SK-N-SH (cell line): Measurements from ENCODE around the gene ARHGAP23. TPM values are rescaled to one million over a fixed set of nuclear protein-coding genes. Genes with fewer than 3 reads are reported as not detected.

Experiments
- CTCF ChIA-PET: fragments of 300-600, 350-600 bp; formaldehyde crosslinking; extraction: SDS; loops from one replicate; lab custom pipeline; 2021; lab: Yijun Ruan, JAX
- POLR2A ChIA-PET: fragments of 350-600 bp; sonication (Branson Sonifier 250); formaldehyde crosslinking; extraction: SDS; loops from one replicate; lab custom pipeline; 2020; ENCODE audit warnings: antibody characterized with exemption, inconsistent platforms; lab: Yijun Ruan, JAX
- DNase-seq: peaks from one replicate; pipeline ENCODE4 v3.0.0; 2012
- H2AFZ ChIP-seq: fragments of 200-600 bp; sonication (generic); 2 replicates; pipeline ENCODE4 v1.8.1; 2016; ENCODE audit warnings: antibody characterized with exemption, mild to moderate bottlenecking, low read depth
- H3F3A ChIP-seq: fragments of 200-600 bp; sonication (generic); replicated peaks from 2 replicates; pipeline ENCODE3; 2016; ENCODE audit warnings: antibody characterized with exemption, mild to moderate bottlenecking; ENCODE audit not compliant: insufficient read depth
- H3K27ac ChIP-seq, 2 experiments: fragments of 200-500 bp in 1 of 2; fragments of 200-600 bp in 1 of 2; sonication (Bioruptor generic) in 1 of 2; sonication (generic), shearing (Covaris generic) in 1 of 2; 2 replicates each; pipeline versions ENCODE4 v1.5.1 to v1.6.1; 2014 to 2016; ENCODE audit warnings: low read depth in 2 of 2, inconsistent platforms in 1 of 2, low read length in 1 of 2, mild to moderate bottlenecking in 1 of 2, mixed read lengths in 1 of 2
- H3K27me3 ChIP-seq: fragments of 200-600 bp; sonication (generic), shearing (Covaris generic); 2 replicates; pipeline ENCODE4 v1.6.1; 2016; ENCODE audit warnings: mixed run types; ENCODE audit not compliant: insufficient read depth
- H3K36me3 ChIP-seq, 2 experiments: fragments of 200-500 bp in 1 of 2; fragments of 200-600 bp in 1 of 2; sonication (Bioruptor generic) in 1 of 2; sonication (generic) in 1 of 2; replicated peaks in 1 of 2; 2 replicates each; pipeline versions ENCODE3 to v1.5.1; 2014 to 2016; ENCODE audit warnings: low read length in 1 of 2, mild to moderate bottlenecking in 1 of 2; ENCODE audit not compliant: insufficient read depth in 2 of 2, control insufficient read depth in 1 of 2
- H3K4me1 ChIP-seq, 2 experiments: fragments of 200-500 bp in 1 of 2; fragments of 200-600 bp in 1 of 2; sonication (Bioruptor generic) in 1 of 2; sonication (generic), shearing (Covaris generic) in 1 of 2; 2 replicates each; pipeline versions ENCODE4 v1.5.1 to v1.6.1; 2014 to 2016; ENCODE audit warnings: low read depth in 1 of 2, low read length in 1 of 2, mixed run types in 1 of 2; ENCODE audit not compliant: insufficient read depth in 2 of 2, control insufficient read depth in 1 of 2
- H3K4me2 ChIP-seq: fragments of 200-600 bp; sonication (generic), shearing (Covaris generic); 2 replicates; pipeline ENCODE4 v1.6.1; 2017; ENCODE audit warnings: mixed run types
- H3K4me3 ChIP-seq, 2 experiments: fragments of 200-500 bp in 1 of 2; fragments of 200-600 bp in 1 of 2; sonication (Bioruptor generic) in 1 of 2; sonication (generic), shearing (Covaris generic) in 1 of 2; 2 replicates each; pipeline versions ENCODE4 v1.5.1 to v1.8.1; 2014 to 2016; ENCODE audit warnings: low read depth in 2 of 2, inconsistent platforms in 1 of 2, low read length in 1 of 2, mild to moderate bottlenecking in 1 of 2, mixed read lengths in 1 of 2, moderate library complexity in 1 of 2
- H3K79me2 ChIP-seq: fragments of 200-600 bp; sonication (generic); 2 replicates; pipeline ENCODE4 v1.8.1; 2017; ENCODE audit warnings: mild to moderate bottlenecking; ENCODE audit not compliant: insufficient read depth
- H3K9ac ChIP-seq: fragments of 200-600 bp; sonication (generic); 2 replicates; pipeline ENCODE4 v1.6.1; 2017; ENCODE audit warnings: mixed run types
- H3K9me2 ChIP-seq: fragments of 200-600 bp; sonication (generic); 2 replicates; pipeline ENCODE4 v1.6.1; 2017; ENCODE audit warnings: mixed run types
- H3K9me3 ChIP-seq: fragments of 200-600 bp; sonication (generic); 2 replicates; pipeline ENCODE4 v1.6.1; 2017; ENCODE audit warnings: mixed run types, mild to moderate bottlenecking, moderate library complexity
- H4K20me1 ChIP-seq: fragments of 200-600 bp; sonication (generic); 2 replicates; pipeline ENCODE4 v1.6.1; 2017; ENCODE audit warnings: mild to moderate bottlenecking, mixed run types; ENCODE audit not compliant: insufficient read depth
- EZH2phosphoT487 ChIP-seq: fragments of 200-600 bp; sonication (generic); IDR thresholded peaks from 2 replicates; pipeline ENCODE4 v1.6.1; 2017; ENCODE audit warnings: low read depth, mixed run types, mild to moderate bottlenecking, antibody characterized with exemption, moderate library complexity, borderline replicate concordance
- FOXJ3 ChIP-seq: sonication (generic); formaldehyde crosslinking; IDR thresholded peaks from 2 replicates; pipeline ENCODE4 v1.5.1; 2020; ENCODE audit warnings: mild to moderate bottlenecking, missing genetic modification reagents
- FOXM1 ChIP-seq: IDR thresholded peaks from 2 replicates; pipeline ENCODE4 v1.4.0; 2012; ENCODE audit warnings: low read depth, mild to moderate bottlenecking
- GATA2 ChIP-seq: sonication (generic); formaldehyde crosslinking; IDR thresholded peaks from 2 replicates; pipeline ENCODE4 v1.5.0; 2020; ENCODE audit warnings: mild to moderate bottlenecking, missing genetic modification reagents
- JUND ChIP-seq: IDR thresholded peaks from 2 replicates; pipeline ENCODE4 v1.4.0; 2012
- NFIC ChIP-seq: IDR thresholded peaks from 2 replicates; pipeline ENCODE4 v1.4.0; 2012; ENCODE audit warnings: borderline replicate concordance
- NRF1 ChIP-seq: IDR thresholded peaks from 2 replicates; pipeline ENCODE4 v1.6.1; 2012; ENCODE audit warnings: low read depth, mild to moderate bottlenecking, low read length
- RCOR1 ChIP-seq: fragments of 150-350 bp; IDR thresholded peaks from 2 replicates; pipeline ENCODE4 v1.6.1; 2017; ENCODE audit warnings: antibody characterized with exemption, low read length
- RFX5 ChIP-seq: IDR thresholded peaks from 2 replicates; pipeline ENCODE4 v1.6.1; 2012; ENCODE audit warnings: mild to moderate bottlenecking, improper control_type of control experiment, low read length
- RXRA ChIP-seq: IDR thresholded peaks from 2 replicates; pipeline ENCODE4 v1.4.0; 2012; ENCODE audit warnings: low read depth, mild to moderate bottlenecking, borderline replicate concordance
- SIN3A ChIP-seq: IDR thresholded peaks from 2 replicates; pipeline ENCODE4 v1.6.1; 2012; ENCODE audit warnings: low read depth, mild to moderate bottlenecking, low read length, moderate library complexity, borderline replicate concordance
- TAF1 ChIP-seq: IDR thresholded peaks from 2 replicates; pipeline ENCODE4 v1.6.1; 2012; ENCODE audit warnings: low read depth, mild to moderate bottlenecking, low read length, moderate library complexity, borderline replicate concordance
- TCF12 ChIP-seq: IDR thresholded peaks from 2 replicates; pipeline ENCODE4 v1.4.0; 2012
- TEAD4 ChIP-seq: IDR thresholded peaks from 2 replicates; pipeline ENCODE4 v1.4.0; 2012; ENCODE audit warnings: mild to moderate bottlenecking, borderline replicate concordance; ENCODE audit not compliant: insufficient read depth
- USF1 ChIP-seq: IDR thresholded peaks from 2 replicates; pipeline ENCODE4 v1.4.0; 2012; ENCODE audit warnings: low read depth, borderline replicate concordance
- YY1 ChIP-seq: IDR thresholded peaks from 2 replicates; pipeline ENCODE4 v1.4.0; 2012; ENCODE audit warnings: low read depth, mild to moderate bottlenecking
- ZBTB33 ChIP-seq: IDR thresholded peaks from 2 replicates; pipeline ENCODE4 v1.4.0; 2012; ENCODE audit warnings: low read depth, borderline replicate concordance
- WGBS: methylation state at CpG from one replicate; pipeline ENCODE4 v1.1.6; 2017; ENCODE audit warnings: low lambda C conversion rate; 5-methylcytosine and 5-hydroxymethylcytosine counted together
- polyA plus RNA-seq, 3 experiments: library from polyadenylated mRNA; depleted of rRNA; stranded (reverse); fragments of >200 nt; gene quantifications; 2 replicates each; pipeline ENCODE4 v1.2.3, GENCODE V29; 2012
- TF ChIP-seq, protein P1 (sequence below): fragments of 200-600 bp; sonication (generic); IDR thresholded peaks from 2 replicates; pipeline ENCODE4 v1.6.1; 2017; ENCODE audit warnings: antibody characterized with exemption, mild to moderate bottlenecking, moderate library complexity

Gene ARHGAP23
- polyA plus RNA-seq, 1 of the 3 experiments (the other 2 are of a cell fraction) = 19.2 TPM

DNA sequence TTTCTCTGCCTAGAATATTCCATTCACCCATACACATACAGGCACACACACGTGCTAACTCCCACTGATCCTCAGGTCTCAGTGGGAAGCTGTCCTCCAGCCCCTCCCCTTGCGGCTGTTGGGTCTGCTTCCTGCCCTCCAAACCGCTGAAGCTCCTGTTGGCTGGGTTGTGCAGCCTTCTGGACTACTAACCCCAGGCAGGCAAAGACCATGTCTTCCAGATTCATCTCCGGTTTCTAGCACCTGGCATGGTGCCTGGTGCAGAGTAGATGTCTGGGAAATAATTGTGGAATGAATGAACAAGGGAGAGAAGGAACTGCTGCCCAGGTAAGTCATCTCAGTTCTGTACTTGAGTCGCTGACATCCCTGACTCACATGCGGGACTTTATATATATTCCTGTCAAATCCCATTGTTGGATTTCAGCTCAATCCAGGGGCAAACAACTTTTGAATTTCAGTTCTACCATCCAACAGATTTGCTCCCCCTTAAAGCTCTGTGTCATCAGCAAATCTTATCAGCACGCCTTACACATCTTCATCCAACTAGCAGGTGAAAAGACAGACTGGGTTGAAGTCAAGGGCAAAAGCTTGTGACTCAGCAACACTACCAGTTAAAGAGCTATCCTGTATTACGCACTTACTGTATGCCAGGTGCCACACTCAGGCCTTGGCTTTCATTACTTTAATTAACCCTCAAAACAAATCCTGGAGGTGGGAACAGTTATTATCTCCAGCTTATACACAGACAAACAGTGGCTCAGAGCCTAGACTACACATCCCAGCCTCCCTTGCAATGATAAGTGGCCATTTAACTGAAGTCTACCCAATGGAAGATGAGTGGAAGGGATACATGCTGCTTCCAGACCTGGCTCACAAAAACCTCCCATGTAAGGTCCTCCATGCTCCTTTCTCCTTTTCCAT lies 126.4 kb downstream of the ARHGAP23 start:
- 54% methylated on average over 8 of the region's 8 CpGs for WGBS

DNA sequence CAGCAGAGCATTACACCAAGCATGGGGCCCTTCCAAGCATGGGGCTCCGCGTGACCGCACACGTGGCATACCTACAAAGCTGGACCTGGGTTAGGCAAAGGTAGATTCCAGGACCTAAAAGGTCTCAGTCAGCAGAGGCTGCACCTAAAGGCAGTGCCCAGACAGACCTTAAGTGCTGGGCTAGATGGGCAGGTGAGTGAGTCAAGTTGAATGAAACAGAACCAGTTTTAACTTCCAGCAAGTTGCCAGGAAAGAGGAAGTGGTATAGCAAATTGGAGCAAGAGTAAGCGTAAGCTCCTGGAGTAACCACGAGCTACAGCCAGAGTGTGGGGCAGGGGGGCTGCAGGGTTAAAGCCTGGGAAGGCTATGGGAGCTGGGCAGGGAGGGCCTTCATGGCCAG lies 128.0 kb downstream of the ARHGAP23 start:
- H3F3A ChIP-seq = peaks cover 6% of the 10 kb centered on the region
- WGBS = 91% methylated on average over 6 of the region's 6 CpGs
- H3K4me2 ChIP-seq = no peak overlapping the region
- H3K36me3 ChIP-seq = no peaks in the 10 kb centered on the region
- H3K9me3 ChIP-seq = no peaks in the 10 kb centered on the region
- peaks cover 0 to 30% of the 10 kb centered on the region in 2 experiments; a peak in 2 of 4 replicates for H3K4me1 ChIP-seq
- ChIA-PET CTCF (interaction anchor here (1.0 to 7.2 kb wide), 13 partner anchors 8 to 117 kb away, joined by 3 to 57 read pairs (median 10); partner anchors contain the start of gene SRCIN1), POLR2A (no interaction called here)
- no peak overlapping the region for H3K27ac ChIP-seq
- H4K20me1 ChIP-seq = no peaks in the 10 kb centered on the region
- no peak for DNase-seq
- no peak overlapping the region for H3K4me3 ChIP-seq
- H3K9me2 ChIP-seq = no peaks in the 10 kb centered on the region
- H2AFZ ChIP-seq = no peak overlapping the region
- no peaks in the 10 kb centered on the region for H3K27me3 ChIP-seq
- no peak overlapping the region for H3K9ac ChIP-seq
- no peaks in the 10 kb centered on the region for H3K79me2 ChIP-seq
- no peak for TF ChIP-seq NRF1
- no peak for TF ChIP-seq EZH2phosphoT487
- TF ChIP-seq FOXM1 = no peak
- no peak for TF ChIP-seq NFIC
- TF ChIP-seq GATA2 (CRISPR knock-in tag) = no peak
- no peak for TF ChIP-seq TAF1
- no peak for TF ChIP-seq JUND
- TF ChIP-seq RFX5 = no peak
- no peak for TF ChIP-seq RCOR1
- no peak for TF ChIP-seq SIN3A
- TF ChIP-seq, protein P1, sequence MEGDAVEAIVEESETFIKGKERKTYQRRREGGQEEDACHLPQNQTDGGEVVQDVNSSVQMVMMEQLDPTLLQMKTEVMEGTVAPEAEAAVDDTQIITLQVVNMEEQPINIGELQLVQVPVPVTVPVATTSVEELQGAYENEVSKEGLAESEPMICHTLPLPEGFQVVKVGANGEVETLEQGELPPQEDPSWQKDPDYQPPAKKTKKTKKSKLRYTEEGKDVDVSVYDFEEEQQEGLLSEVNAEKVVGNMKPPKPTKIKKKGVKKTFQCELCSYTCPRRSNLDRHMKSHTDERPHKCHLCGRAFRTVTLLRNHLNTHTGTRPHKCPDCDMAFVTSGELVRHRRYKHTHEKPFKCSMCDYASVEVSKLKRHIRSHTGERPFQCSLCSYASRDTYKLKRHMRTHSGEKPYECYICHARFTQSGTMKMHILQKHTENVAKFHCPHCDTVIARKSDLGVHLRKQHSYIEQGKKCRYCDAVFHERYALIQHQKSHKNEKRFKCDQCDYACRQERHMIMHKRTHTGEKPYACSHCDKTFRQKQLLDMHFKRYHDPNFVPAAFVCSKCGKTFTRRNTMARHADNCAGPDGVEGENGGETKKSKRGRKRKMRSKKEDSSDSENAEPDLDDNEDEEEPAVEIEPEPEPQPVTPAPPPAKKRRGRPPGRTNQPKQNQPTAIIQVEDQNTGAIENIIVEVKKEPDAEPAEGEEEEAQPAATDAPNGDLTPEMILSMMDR = no peak
- TF ChIP-seq RXRA = no peak

More for the DNA sequence above, 126.4 kb downstream of the ARHGAP23 start:
- no peaks in the 10 kb centered on the region for H3K27me3 ChIP-seq
- H3K4me1 ChIP-seq = peaks cover 0 to 30% of the 10 kb centered on the region in 2 experiments; a peak in 2 of 4 replicates
- ChIA-PET CTCF (interaction anchor here (1.0 to 7.2 kb wide), 16 partner anchors 9 to 119 kb away, joined by 3 to 57 read pairs (median 12); no protein-coding TSS in a partner anchor), POLR2A (no interaction called here)
- no peaks in the 10 kb centered on the region for H3K36me3 ChIP-seq
- no peaks in the 10 kb centered on the region for H3K9me2 ChIP-seq
- no peak overlapping the region for H2AFZ ChIP-seq
- H3K4me2 ChIP-seq = no peak overlapping the region
- peak; percentile 68; the same call in 1 of the 2 replicates for TF ChIP-seq NFIC
- no peak for TF ChIP-seq ZBTB33
- no peak for TF ChIP-seq YY1
- no peak for TF ChIP-seq SIN3A
- TF ChIP-seq TEAD4 = no peak
- no peak for TF ChIP-seq USF1
- no peak for TF ChIP-seq JUND
- TF ChIP-seq EZH2phosphoT487 = no peak
- TF ChIP-seq FOXJ3 (CRISPR knock-in tag) = no peak
- no peak for TF ChIP-seq RXRA
- TF ChIP-seq TCF12 = peak; percentile 39; the same call in 1 of the 2 replicates
- H4K20me1 ChIP-seq = no peaks in the 10 kb centered on the region
- no peak overlapping the region for H3K4me3 ChIP-seq
- H3K9me3 ChIP-seq = no peaks in the 10 kb centered on the region
- no peak for DNase-seq
- no peaks in the 10 kb centered on the region for H3K79me2 ChIP-seq
- no peak overlapping the region for H3K9ac ChIP-seq
- H3K27ac ChIP-seq = peak overlapping the region in 1 of 2 experiments; percentile 29; a peak in 1 of 4 replicates
- peaks cover 6% of the 10 kb centered on the region for H3F3A ChIP-seq
